GM12892 (cell line): Measurements from ENCODE around the gene ANKRD17.

ENCODE experiments used
- POLR2A ChIP-seq: IDR thresholded peaks from 2 replicates; pipeline ENCODE4 v1.6.1; 2011; ENCODE audit warnings: low read depth, low read length, control low read depth
- POLR2AphosphoS5 ChIP-seq: IDR thresholded peaks from 2 replicates; pipeline ENCODE4 v1.6.1; 2011; ENCODE audit warnings: low read depth, low read length, control low read depth
- TAF1 ChIP-seq: IDR thresholded peaks from 2 replicates; pipeline ENCODE4 v1.6.1; 2011; ENCODE audit warnings: low read depth, mild to moderate bottlenecking, control low read depth, low read length, borderline replicate concordance

- TF ChIP-seq POLR2AphosphoS5 (no peak), POLR2A (no peak), TAF1 (no peak)
Observed at GRCh38 chr4:73257651-73258435, 755 bp downstream of the ANKRD17 start.
